ENCODE results near the gene LRTM1. TPM values are rescaled to one million over a fixed set of nuclear protein-coding genes. Genes with fewer than 3 reads are reported as not detected.

Gene LRTM1
- total RNA-seq, 5 donors from 2014 or later (not counting 1 experiment from before 2014, with no cell fraction given), result not detected

DNA sequence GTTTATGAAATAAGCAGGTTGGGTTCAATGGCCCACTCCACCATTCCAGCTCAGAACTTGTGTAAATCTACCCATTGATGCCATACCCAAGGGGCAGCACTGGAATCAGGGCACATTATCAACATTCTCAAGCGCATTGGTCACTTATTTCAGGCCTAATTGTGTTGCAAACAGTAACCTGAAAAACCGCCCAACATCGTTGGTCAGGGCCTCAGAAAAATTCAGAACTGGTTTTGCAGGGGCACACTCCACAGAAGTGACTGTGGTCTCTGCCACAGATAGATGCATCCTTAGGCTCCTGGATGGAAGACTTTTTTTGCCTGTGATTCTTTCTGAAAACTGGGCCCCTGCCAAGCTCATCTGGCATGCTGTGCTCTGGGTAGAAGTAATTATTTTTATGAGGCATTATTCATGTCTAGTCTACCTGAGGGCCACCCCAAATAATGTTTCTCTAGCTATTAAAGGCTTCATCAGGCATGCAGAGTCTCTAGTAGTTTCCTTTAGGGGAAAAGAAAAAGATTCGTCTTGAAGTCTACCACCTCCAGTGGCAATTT, 21.7 kb upstream of the LRTM1 start:
- ChIA-PET CTCF (no interaction called here), POLR2A (no interaction called here)
- ATAC-seq (replicated peaks in 1 of 4) (no peak), DNase-seq (no peak)
- no peaks in the 10 kb centered on the region for H3K4me1 Mint-ChIP-seq
- H3K27ac Mint-ChIP-seq, result no peak overlapping the region
- Histone ChIP-seq H3K36me3 (ENCODE audit: control insufficient read depth in 2 of 2, extremely low read depth in 1 of 2, insufficient read depth in 1 of 2, low read length in 1 of 2) (no peaks in the 10 kb centered on the region), H3K4me3 (ENCODE audit: control insufficient read depth in 1 of 2, extremely low read depth in 1 of 2, low read length in 1 of 2) (no peak overlapping the region), H3K9me3 (no peaks in the 10 kb centered on the region), H3K27me3 (replicated peaks in 1 of 2; ENCODE audit: control insufficient read depth in 2 of 2, extremely low read depth in 1 of 2, insufficient read depth in 2 of 2, low read length in 1 of 2) (no peaks in the 10 kb centered on the region), H3K27ac (ENCODE audit: low read length) (no peak overlapping the region), H3K4me1 (ENCODE audit: control insufficient read depth in 1 of 2, extremely low read depth in 1 of 2, insufficient read depth in 2 of 2, low read length in 2 of 2) (no peaks in the 10 kb centered on the region)
- no peak overlapping the region for H3K4me3 Mint-ChIP-seq
- H3K9me3 Mint-ChIP-seq, result no peaks in the 10 kb centered on the region
- no peaks in the 10 kb centered on the region for H3K36me3 Mint-ChIP-seq
- H3K27me3 Mint-ChIP-seq, result peaks cover 0 to 4% of the 10 kb centered on the region in 2 donors
- WGBS (ENCODE audit: insufficient coverage), result 85% methylated on average over 4 of the region's 4 CpGs

DNA sequence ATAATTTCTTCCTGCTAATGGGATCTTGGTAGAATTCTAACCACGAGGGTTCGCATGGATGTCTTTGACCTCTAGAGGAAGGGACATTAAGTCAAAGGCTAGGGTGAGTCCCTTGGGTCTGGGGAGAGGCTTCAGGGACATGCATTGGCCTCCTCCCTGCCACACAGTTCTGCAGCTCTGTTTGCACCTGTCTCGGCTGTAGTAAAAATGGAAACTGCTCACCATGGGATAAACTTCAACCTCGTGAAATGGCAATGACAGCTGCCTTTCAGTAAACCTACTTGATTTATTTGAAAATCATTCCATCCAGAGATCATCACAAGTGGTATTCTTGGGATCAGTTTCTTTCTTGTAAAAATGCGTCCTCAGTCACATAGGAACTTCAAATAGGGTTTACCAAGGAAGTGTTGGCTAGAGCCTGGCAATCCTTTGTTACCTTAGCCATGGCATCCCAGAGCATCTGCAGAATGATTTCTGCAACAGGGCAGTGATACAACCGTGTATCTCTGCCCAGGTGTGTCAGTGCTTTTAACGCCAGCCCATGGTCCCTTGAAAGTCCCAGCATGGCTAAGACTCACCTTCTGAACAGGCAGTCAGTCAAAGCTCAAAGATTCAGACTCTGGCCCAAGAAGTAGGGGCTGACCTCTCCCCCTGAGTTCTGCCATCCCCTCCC, 14.0 kb upstream of the LRTM1 start:
- Histone ChIP-seq H3K4me1 (ENCODE audit: control insufficient read depth in 1 of 2, extremely low read depth in 1 of 2, insufficient read depth in 2 of 2, low read length in 2 of 2) (no peaks in the 10 kb centered on the region), H3K27me3 (replicated peaks in 1 of 2; ENCODE audit: control insufficient read depth in 2 of 2, extremely low read depth in 1 of 2, insufficient read depth in 2 of 2, low read length in 1 of 2) (peaks cover 0 to 4% of the 10 kb centered on the region in 2 experiments), H3K27ac (ENCODE audit: low read length) (no peak overlapping the region), H3K4me3 (ENCODE audit: control insufficient read depth in 1 of 2, extremely low read depth in 1 of 2, low read length in 1 of 2) (no peak overlapping the region), H3K36me3 (ENCODE audit: control insufficient read depth in 2 of 2, extremely low read depth in 1 of 2, insufficient read depth in 1 of 2, low read length in 1 of 2) (no peaks in the 10 kb centered on the region), H3K9me3 (no peaks in the 10 kb centered on the region)
- POLR2A ChIA-PET, result no interaction called here
- Mint-ChIP-seq H3K36me3 (no peaks in the 10 kb centered on the region), H3K9me3 (no peaks in the 10 kb centered on the region), H3K27ac (no peak overlapping the region), H3K27me3 (no peaks in the 10 kb centered on the region), H3K4me1 (no peaks in the 10 kb centered on the region), H3K4me3 (no peak overlapping the region)
- ATAC-seq (replicated peaks in 1 of 4) (no peak), DNase-seq (no peak)
- 80% methylated on average over 3 of the region's 7 CpGs for whole genome bisulfite sequencing (ENCODE audit: insufficient coverage)
- CTCF ChIA-PET, result no interaction called here

DNA sequence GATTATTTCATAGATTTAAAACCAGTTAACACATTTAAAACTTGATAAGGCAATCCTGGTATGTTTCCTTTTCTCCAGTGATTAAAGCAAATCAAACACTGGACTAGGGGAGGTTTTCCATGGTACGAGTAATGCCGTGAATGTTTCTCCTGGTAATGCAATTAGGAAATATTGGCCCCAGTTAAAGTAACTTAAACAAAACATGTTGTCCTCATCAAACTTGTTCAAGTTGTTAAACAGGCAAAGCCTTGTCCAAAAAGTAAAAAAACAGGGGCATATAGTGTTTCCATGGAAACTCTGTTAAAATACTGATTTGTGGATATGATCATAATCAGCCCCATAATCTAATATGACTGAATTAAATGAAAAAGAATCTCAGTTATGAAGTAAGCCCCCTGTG, 13.1 kb upstream of the LRTM1 start:
- H3K36me3 Mint-ChIP-seq, result no peaks in the 10 kb centered on the region
- Histone ChIP-seq H3K9me3 (no peaks in the 10 kb centered on the region), H3K27me3 (replicated peaks in 1 of 2; ENCODE audit: control insufficient read depth in 2 of 2, extremely low read depth in 1 of 2, insufficient read depth in 2 of 2, low read length in 1 of 2) (peaks cover 0 to 4% of the 10 kb centered on the region in 2 experiments), H3K4me3 (ENCODE audit: control insufficient read depth in 1 of 2, extremely low read depth in 1 of 2, low read length in 1 of 2) (no peak overlapping the region), H3K36me3 (ENCODE audit: control insufficient read depth in 2 of 2, extremely low read depth in 1 of 2, insufficient read depth in 1 of 2, low read length in 1 of 2) (no peaks in the 10 kb centered on the region), H3K27ac (ENCODE audit: low read length) (no peak overlapping the region), H3K4me1 (ENCODE audit: control insufficient read depth in 1 of 2, extremely low read depth in 1 of 2, insufficient read depth in 2 of 2, low read length in 2 of 2) (no peaks in the 10 kb centered on the region)
- no peak overlapping the region for H3K27ac Mint-ChIP-seq
- POLR2A ChIA-PET, result no interaction called here
- H3K4me1 Mint-ChIP-seq, result no peaks in the 10 kb centered on the region
- DNase-seq (no peak), ATAC-seq (replicated peaks in 1 of 4) (no peak)
- no peaks in the 10 kb centered on the region for H3K9me3 Mint-ChIP-seq
- CTCF ChIA-PET, result no interaction called here
- WGBS (ENCODE audit: insufficient coverage), result no CpG with 5 or more reads among the region's 2 CpGs
- no peaks in the 10 kb centered on the region for H3K27me3 Mint-ChIP-seq
- H3K4me3 Mint-ChIP-seq, result no peak overlapping the region

DNA sequence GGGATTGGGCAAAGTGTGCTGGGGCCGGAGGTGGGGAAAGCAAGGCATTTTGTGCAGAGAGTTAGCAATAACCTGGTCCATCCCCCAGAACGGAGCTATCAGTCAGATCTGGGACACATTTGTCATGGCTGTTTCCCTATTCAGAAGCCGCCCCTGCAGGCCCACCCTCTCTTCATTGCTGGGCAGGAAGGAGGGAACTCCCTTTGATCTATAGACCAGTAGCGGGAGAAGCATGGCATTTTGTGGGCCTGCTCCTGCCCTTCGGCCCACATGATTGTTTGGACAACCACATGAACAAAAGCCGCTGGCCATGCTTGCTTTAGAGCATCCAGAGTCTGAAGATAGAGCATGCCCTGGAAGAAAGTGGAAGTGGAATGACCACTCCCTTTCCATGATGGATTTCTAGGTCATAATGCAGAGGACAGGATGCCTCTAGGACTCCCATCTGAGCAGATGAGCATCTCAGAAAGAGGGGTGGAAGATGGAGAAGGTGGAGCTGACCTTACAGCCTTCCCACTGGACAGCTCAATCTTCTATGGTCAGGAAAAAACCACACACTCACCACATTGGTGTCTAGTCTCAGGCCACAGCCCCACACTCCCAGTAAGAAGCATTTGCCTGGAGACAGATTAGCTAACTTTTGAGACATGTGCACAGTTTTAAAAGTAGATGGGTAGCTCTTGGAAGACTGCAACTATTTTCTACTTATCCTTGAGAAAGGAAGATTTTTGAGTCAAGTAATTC, 11.9 kb upstream of the LRTM1 start:
- H3K4me1 Mint-ChIP-seq, result no peaks in the 10 kb centered on the region

DNA sequence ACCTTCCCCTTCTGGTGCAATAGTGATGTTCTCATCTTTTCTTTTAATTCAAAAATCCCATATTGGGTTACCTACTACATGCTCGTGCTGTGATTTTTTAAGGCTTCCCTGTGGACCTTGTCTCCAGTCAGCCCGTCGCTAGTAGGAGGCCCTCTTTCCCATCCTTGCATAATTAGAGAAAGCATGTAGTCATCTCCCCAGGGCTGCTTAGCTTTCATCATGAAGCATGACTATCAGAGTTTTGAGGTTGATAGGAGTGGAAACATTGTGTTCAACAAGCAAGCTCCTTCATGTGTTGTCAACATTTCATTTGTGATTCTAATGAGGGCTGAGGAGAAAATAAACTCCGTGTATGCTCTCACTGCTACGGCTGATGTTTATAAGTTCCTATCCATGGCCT, 8.7 kb upstream of the LRTM1 start:
- ATAC-seq (replicated peaks in 1 of 4), result no peak
- 88% methylated on average over 2 of the region's 5 CpGs for WGBS (ENCODE audit: insufficient coverage)

More for the DNA sequence above, 11.9 kb upstream of the LRTM1 start:
- ATAC-seq (replicated peaks in 1 of 4) (no peak), DNase-seq (no peak)
- Histone ChIP-seq H3K36me3 (ENCODE audit: control insufficient read depth in 2 of 2, extremely low read depth in 1 of 2, insufficient read depth in 1 of 2, low read length in 1 of 2) (no peaks in the 10 kb centered on the region), H3K27me3 (replicated peaks in 1 of 2; ENCODE audit: control insufficient read depth in 2 of 2, extremely low read depth in 1 of 2, insufficient read depth in 2 of 2, low read length in 1 of 2) (peaks cover 0 to 4% of the 10 kb centered on the region in 2 experiments), H3K4me1 (ENCODE audit: control insufficient read depth in 1 of 2, extremely low read depth in 1 of 2, insufficient read depth in 2 of 2, low read length in 2 of 2) (no peaks in the 10 kb centered on the region), H3K9me3 (no peaks in the 10 kb centered on the region), H3K4me3 (ENCODE audit: control insufficient read depth in 1 of 2, extremely low read depth in 1 of 2, low read length in 1 of 2) (no peak overlapping the region), H3K27ac (ENCODE audit: low read length) (no peak overlapping the region)
- WGBS (ENCODE audit: insufficient coverage), result 50% methylated on average over 4 of the region's 6 CpGs
- ChIA-PET CTCF (no interaction called here), POLR2A (no interaction called here)
- Mint-ChIP-seq H3K27me3 (no peaks in the 10 kb centered on the region), H3K27ac (no peak overlapping the region), H3K9me3 (peaks cover 0 to 6% (median 0%) of the 10 kb centered on the region in 3 donors), H3K36me3 (no peaks in the 10 kb centered on the region), H3K4me3 (no peak overlapping the region)

DNA sequence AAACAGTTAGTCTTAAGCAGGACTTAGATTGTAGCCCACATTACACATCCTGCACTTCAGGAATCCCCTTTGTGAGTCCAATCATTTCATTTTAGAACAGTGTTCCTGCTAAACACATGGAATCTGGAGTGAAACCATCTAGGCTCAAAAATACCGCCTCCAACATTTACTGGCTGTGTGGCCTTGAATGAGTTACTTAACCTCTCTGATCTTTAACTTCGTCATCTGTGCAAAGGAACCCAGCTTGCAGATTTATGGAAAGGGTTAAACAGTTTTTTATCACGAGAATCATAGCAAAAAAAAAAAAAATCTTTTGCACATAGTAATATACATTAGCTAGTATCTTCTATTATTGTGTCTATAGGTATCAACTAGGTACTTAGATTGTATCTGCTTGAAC, 8.0 kb upstream of the LRTM1 start:
- no peaks in the 10 kb centered on the region for H3K36me3 Mint-ChIP-seq
- DNase-seq (no peak), ATAC-seq (replicated peaks in 1 of 4) (no peak)
- WGBS (ENCODE audit: insufficient coverage), result no CpG with 5 or more reads among the region's 3 CpGs
- Histone ChIP-seq H3K36me3 (ENCODE audit: control insufficient read depth in 2 of 2, extremely low read depth in 1 of 2, insufficient read depth in 1 of 2, low read length in 1 of 2) (no peaks in the 10 kb centered on the region), H3K27me3 (replicated peaks in 1 of 2; ENCODE audit: control insufficient read depth in 2 of 2, extremely low read depth in 1 of 2, insufficient read depth in 2 of 2, low read length in 1 of 2) (peaks cover 0 to 4% of the 10 kb centered on the region in 2 experiments), H3K9me3 (no peaks in the 10 kb centered on the region), H3K4me3 (ENCODE audit: control insufficient read depth in 1 of 2, extremely low read depth in 1 of 2, low read length in 1 of 2) (no peak overlapping the region), H3K4me1 (ENCODE audit: control insufficient read depth in 1 of 2, extremely low read depth in 1 of 2, insufficient read depth in 2 of 2, low read length in 2 of 2) (no peaks in the 10 kb centered on the region), H3K27ac (ENCODE audit: low read length) (no peak overlapping the region)
- peaks cover 0 to 6% (median 0%) of the 10 kb centered on the region in 3 donors for H3K9me3 Mint-ChIP-seq
- H3K4me3 Mint-ChIP-seq, result no peak overlapping the region
- no peaks in the 10 kb centered on the region for H3K27me3 Mint-ChIP-seq
- no peak overlapping the region for H3K27ac Mint-ChIP-seq
- CTCF ChIA-PET, result no interaction called here
- H3K4me1 Mint-ChIP-seq, result no peaks in the 10 kb centered on the region
- POLR2A ChIA-PET, result no interaction called here

More for the DNA sequence above, 8.7 kb upstream of the LRTM1 start:
- no peak overlapping the region for H3K4me3 Mint-ChIP-seq
- peaks cover 0 to 4% of the 10 kb centered on the region in 2 experiments for H3K27me3 ChIP-seq (replicated peaks in 1 of 2; ENCODE audit: control insufficient read depth in 2 of 2, extremely low read depth in 1 of 2, insufficient read depth in 2 of 2, low read length in 1 of 2)
- H3K27ac Mint-ChIP-seq, result no peak overlapping the region
- POLR2A ChIA-PET, result no interaction called here
- H3K36me3 Mint-ChIP-seq, result no peaks in the 10 kb centered on the region
- no peak for DNase-seq
- no peak overlapping the region for H3K4me3 ChIP-seq (ENCODE audit: control insufficient read depth in 1 of 2, extremely low read depth in 1 of 2, low read length in 1 of 2)
- no peaks in the 10 kb centered on the region for H3K9me3 ChIP-seq
- CTCF ChIA-PET, result no interaction called here
- H3K9me3 Mint-ChIP-seq, result peaks cover 0 to 6% (median 0%) of the 10 kb centered on the region in 3 donors
- H3K4me1 ChIP-seq (ENCODE audit: control insufficient read depth in 1 of 2, extremely low read depth in 1 of 2, insufficient read depth in 2 of 2, low read length in 2 of 2), result no peaks in the 10 kb centered on the region
- no peaks in the 10 kb centered on the region for H3K4me1 Mint-ChIP-seq
- H3K27me3 Mint-ChIP-seq, result no peaks in the 10 kb centered on the region
- no peaks in the 10 kb centered on the region for H3K36me3 ChIP-seq (ENCODE audit: control insufficient read depth in 2 of 2, extremely low read depth in 1 of 2, insufficient read depth in 1 of 2, low read length in 1 of 2)
- H3K27ac ChIP-seq (ENCODE audit: low read length), result no peak overlapping the region

Data from T-cell (primary cell).